IMR-90 (cell line): ENCODE data around the gene SLFN12L. TPM values are rescaled to one million over a fixed set of nuclear protein-coding genes. Genes with fewer than 3 reads are reported as not detected.

Source experiments
- ATAC-seq: fragments of 200-7000 bp; cut with Tn5 transposase; 2 replicates; pipeline ENCODE4 v1.9.1; 2020; ENCODE audit warnings: low read depth, mild to moderate bottlenecking, moderate library complexity
- BruUV-seq: library from RNA; stranded (reverse); fragments of 400-500 nt; replicated peaks from 2 replicates; lab custom pipeline; 2021; lab: Mats Ljungman, UMichigan
- CTCF ChIA-PET: fragments of 300-600 bp; formaldehyde crosslinking; extraction: SDS; loops from one replicate; lab custom pipeline; 2021; ENCODE audit warnings: antibody characterized with exemption; lab: Yijun Ruan, JAX
- POLR2A ChIA-PET: fragments of 300-600 bp; sonication (Branson Sonifier 250); formaldehyde crosslinking; loops from one replicate; lab custom pipeline; 2022; ENCODE audit warnings: antibody characterized with exemption; ENCODE audit not compliant: unreplicated experiment; lab: Charles Lee
- DNase-seq: peaks from one replicate; pipeline ENCODE4 v3.0.0; 2013
- H2AFZ ChIP-seq: replicated peaks from 2 replicates; pipeline ENCODE3; 2013; ENCODE audit warnings: low read length, mild to moderate bottlenecking; ENCODE audit not compliant: poor library complexity
- H2AK5ac ChIP-seq: 2 replicates; pipeline ENCODE4 v1.6.1; 2013; ENCODE audit warnings: low read depth, low read length, inconsistent platforms
- H2AK9ac ChIP-seq: replicated peaks from 2 replicates; pipeline ENCODE3; 2013; ENCODE audit warnings: mild to moderate bottlenecking, low read depth, low read length, moderate library complexity; ENCODE audit not compliant: poor library complexity
- H2BK120ac ChIP-seq: 2 replicates; pipeline ENCODE4 v1.6.1; 2013; ENCODE audit warnings: low read depth, low read length, inconsistent platforms
- H2BK15ac ChIP-seq: 3 replicates; pipeline ENCODE4 v1.6.1; 2013; ENCODE audit warnings: low read depth, low read length, inconsistent platforms
- H2BK20ac ChIP-seq: 2 replicates; pipeline ENCODE4 v1.6.1; 2013; ENCODE audit warnings: low read depth, mild to moderate bottlenecking, inconsistent platforms, low read length, moderate library complexity
- H2BK5ac ChIP-seq: 2 replicates; pipeline ENCODE4 v1.6.1; 2013; ENCODE audit warnings: mild to moderate bottlenecking, low read depth, low read length, inconsistent platforms; ENCODE audit not compliant: poor library complexity, severe bottlenecking
- H3K14ac ChIP-seq: replicated peaks from 2 replicates; pipeline ENCODE4 v1.6.1; 2013; ENCODE audit warnings: low read depth, low read length, inconsistent platforms
- H3K18ac ChIP-seq: 2 replicates; pipeline ENCODE4 v1.6.1; 2013; ENCODE audit warnings: low read depth, low read length, control low read depth
- H3K23ac ChIP-seq: 2 replicates; pipeline ENCODE4 v1.6.1; 2013; ENCODE audit warnings: low read depth, low read length, inconsistent platforms
- H3K27ac ChIP-seq: 2 replicates; pipeline ENCODE4 v1.5.1; 2013; ENCODE audit warnings: mild to moderate bottlenecking, control low read depth, low read length; ENCODE audit not compliant: insufficient read depth
- H3K27me3 ChIP-seq: 2 replicates; pipeline ENCODE4 v1.6.1; 2013; ENCODE audit warnings: low read length; ENCODE audit not compliant: control insufficient read depth, insufficient read depth
- H3K36me3 ChIP-seq: 2 replicates; pipeline ENCODE4 v1.6.1; 2013; ENCODE audit warnings: low read length, mixed read lengths; ENCODE audit not compliant: control insufficient read depth, insufficient read depth
- H3K4ac ChIP-seq: 2 replicates; pipeline ENCODE4 v1.6.1; 2013; ENCODE audit warnings: low read depth, low read length, inconsistent platforms
- H3K4me1 ChIP-seq: 2 replicates; pipeline ENCODE4 v1.6.1; 2013; ENCODE audit warnings: low read length, mixed read lengths; ENCODE audit not compliant: control insufficient read depth, insufficient read depth
- H3K4me2 ChIP-seq: 2 replicates; pipeline ENCODE4 v1.6.1; 2013; ENCODE audit warnings: low read depth, mild to moderate bottlenecking, control low read depth, low read length, moderate library complexity
- H3K4me3 ChIP-seq: 2 replicates; pipeline ENCODE4 v1.5.1; 2013; ENCODE audit warnings: low read depth, mild to moderate bottlenecking, control low read depth, low read length, moderate library complexity; ENCODE audit not compliant: insufficient read depth
- H3K56ac ChIP-seq: 2 replicates; pipeline ENCODE4 v1.6.1; 2013; ENCODE audit warnings: low read length, inconsistent platforms; ENCODE audit not compliant: insufficient read depth; ENCODE audit errors: extremely low read depth
- H3K79me1 ChIP-seq, 2 experiments: 2 replicates each; pipeline ENCODE4 v1.6.1; 2013; ENCODE audit warnings: low read length in 2 of 2, inconsistent platforms in 1 of 2, low read depth in 1 of 2
- H3K9ac ChIP-seq: 2 replicates; pipeline ENCODE4 v1.6.1; 2013; ENCODE audit warnings: low read depth, low read length, control low read depth
- H3K9me1 ChIP-seq: 2 replicates; pipeline ENCODE4 v1.6.1; 2013; ENCODE audit warnings: low read length, inconsistent platforms; ENCODE audit not compliant: insufficient read depth
- H3K9me3 ChIP-seq: 2 replicates; pipeline ENCODE4 v1.6.1; 2013; ENCODE audit warnings: low read length; ENCODE audit not compliant: control insufficient read depth, insufficient read depth
- H4K20me1 ChIP-seq: 2 replicates; pipeline ENCODE4 v1.6.1; 2013; ENCODE audit warnings: low read length, inconsistent platforms; ENCODE audit not compliant: insufficient read depth
- H4K5ac ChIP-seq: 2 replicates; pipeline ENCODE4 v1.6.1; 2013; ENCODE audit warnings: mild to moderate bottlenecking, low read depth, low read length, control low read depth
- H4K8ac ChIP-seq, 2 experiments: 2 replicates each; pipeline ENCODE4 v1.6.1; 2013; ENCODE audit warnings: low read depth in 2 of 2, low read length in 2 of 2, control low read depth in 1 of 2, inconsistent platforms in 1 of 2
- H4K91ac ChIP-seq: 2 replicates; pipeline ENCODE4 v1.6.1; 2013; ENCODE audit warnings: low read depth, low read length, inconsistent platforms; ENCODE audit not compliant: insufficient read depth
- BHLHE40 ChIP-seq: fragments of 150-350 bp; IDR thresholded peaks from 2 replicates; pipeline ENCODE4 v1.6.1; 2016; ENCODE audit warnings: mild to moderate bottlenecking, low read depth, low read length
- CEBPB ChIP-seq: IDR thresholded peaks from 2 replicates; pipeline ENCODE4 v1.6.1; 2012; ENCODE audit warnings: low read depth, low read length, improper control_type of control experiment
- FOS ChIP-seq: fragments of 150-350 bp; IDR thresholded peaks from 2 replicates; pipeline ENCODE4 v1.6.1; 2016; ENCODE audit warnings: low read depth, low read length
- MAFK ChIP-seq: IDR thresholded peaks from 2 replicates; pipeline ENCODE4 v1.6.1; 2012; ENCODE audit warnings: low read depth, low read length, improper control_type of control experiment
- NFE2L2 ChIP-seq: fragments of 150-350 bp; IDR thresholded peaks from 2 replicates; pipeline ENCODE4 v1.6.1; 2016; ENCODE audit warnings: low read depth, mild to moderate bottlenecking, low read length
- POLR2A ChIP-seq: IDR thresholded peaks from 2 replicates; pipeline ENCODE4 v1.6.1; 2012; ENCODE audit warnings: mild to moderate bottlenecking, low read depth, low read length
- RAD21 ChIP-seq: IDR thresholded peaks from 2 replicates; pipeline ENCODE4 v1.6.1; 2012; ENCODE audit warnings: low read length, improper control_type of control experiment
- RCOR1 ChIP-seq: IDR thresholded peaks from 2 replicates; pipeline ENCODE4 v1.6.1; 2012; ENCODE audit warnings: mild to moderate bottlenecking, low read length, improper control_type of control experiment; ENCODE audit not compliant: insufficient replicate concordance
- RFX5 ChIP-seq: IDR thresholded peaks from 2 replicates; pipeline ENCODE4 v1.8.0; 2012; ENCODE audit warnings: low read depth, mild to moderate bottlenecking, low read length, moderate library complexity
- SMC3 ChIP-seq: fragments of 150-350 bp; IDR thresholded peaks from 2 replicates; pipeline ENCODE4 v1.6.1; 2016; ENCODE audit warnings: low read depth, mild to moderate bottlenecking, antibody characterized with exemption, low read length, moderate library complexity
- USF2 ChIP-seq: fragments of 150-350 bp; IDR thresholded peaks from 2 replicates; pipeline ENCODE4 v1.6.1; 2017; ENCODE audit warnings: mild to moderate bottlenecking, antibody characterized with exemption, low read length, low read depth
- WGBS, 2 experiments: methylation state at CpG; one replicate each; pipeline versions ENCODE4 v1.1.5 to v1.1.7; 2013; ENCODE audit warnings: missing lambda C conversion rate in 2 of 2; ENCODE audit not compliant: insufficient read length in 1 of 2; ENCODE audit errors: extremely low coverage in 2 of 2; 5-methylcytosine and 5-hydroxymethylcytosine counted together
- dilution Hi-C: fragments of 300-500 bp; cut with HindIII; formaldehyde crosslinking; loops from one replicate; pipeline ENCODE4 v1.14.3; 2018; ENCODE audit warnings: low sequenced_read_pairs; ENCODE audit not compliant: unreplicated experiment
- in situ Hi-C: fragments of 300-500 bp; cut with MboI; formaldehyde crosslinking; loops from 3 replicates; pipeline ENCODE4 v1.14.3; 2019; ENCODE audit warnings: low sequenced_read_pairs, inconsistent platforms, mixed read lengths
- intact Hi-C: fragments of 100-400 bp; cut with micrococcal nuclease; formaldehyde crosslinking; loops from 2 replicates; pipeline ENCODE4 v1.10.0; 2022
- polyA plus RNA-seq, 3 experiments: library from polyadenylated mRNA; depleted of rRNA; stranded (reverse); fragments of >200 nt; gene quantifications; 2 replicates each; pipeline ENCODE4 v1.2.3, GENCODE V29; 2012; ENCODE audit warnings: low replicate concordance in 1 of 3
- total RNA-seq: library from RNA; depleted of rRNA; stranded (reverse); fragments of >200 nt; gene quantifications from 2 replicates; pipeline ENCODE4 v1.2.3, GENCODE V29; 2012
- TF ChIP-seq, protein P1 (sequence below): conservative IDR thresholded peaks from 2 replicates; pipeline ENCODE4 v1.5.1; 2012; ENCODE audit warnings: mild to moderate bottlenecking, low read depth, low read length, improper control_type of control experiment

The SLFN12L gene
- total and polyA plus RNA-seq, 2 of the 4 experiments (the other 2 are of a cell fraction), result 0.18 TPM; not detected in 1

DNA sequence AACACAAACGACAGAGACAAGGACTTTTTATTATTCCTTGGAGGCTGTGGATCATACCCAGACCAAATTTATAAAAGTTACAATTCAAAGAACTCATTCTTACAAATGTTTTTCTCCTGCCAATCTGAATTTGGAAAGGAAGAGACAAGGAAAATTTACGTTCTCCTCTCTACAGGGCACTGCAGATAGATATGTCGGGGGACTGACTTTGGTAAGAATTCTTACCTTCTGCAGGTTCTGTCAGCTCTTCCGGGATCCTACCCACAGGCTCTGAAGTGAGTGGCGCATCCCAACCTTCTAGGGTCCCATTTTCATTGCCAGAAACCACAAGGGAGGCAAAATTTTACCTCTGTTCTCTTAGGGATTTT, 2.2 kb upstream of the SLFN12L start:
- CTCF ChIA-PET, result interaction anchor here (0.7 to 3.8 kb wide), 8 partner anchors 26 to 372 kb away, joined by 3 to 18 read pairs (median 3); no protein-coding TSS in a partner anchor
- Histone ChIP-seq H3K4me1 (no peaks in the 10 kb centered on the region), H4K5ac (no peak overlapping the region), H3K27me3 (no peaks in the 10 kb centered on the region; the same call in 1 of the 2 replicates), H3K4me2 (no peak overlapping the region), H4K20me1 (no peaks in the 10 kb centered on the region), H2BK120ac (no peak overlapping the region), H2BK15ac (no peak overlapping the region), H3K23ac (no peak overlapping the region), H2AK9ac (no peak overlapping the region), H3K9me3 (no peaks in the 10 kb centered on the region), H3K4ac (no peak overlapping the region), H2AK5ac (no peak overlapping the region), H3K36me3 (no peaks in the 10 kb centered on the region), H3K18ac (no peak overlapping the region), H3K4me3 (no peak overlapping the region), H4K8ac (no peak overlapping the region), H3K27ac (no peak overlapping the region), H3K79me1 (no peaks in the 10 kb centered on the region), H4K91ac (no peak overlapping the region), H3K56ac (no peak overlapping the region), H3K14ac (no peak overlapping the region), H2AFZ (peak overlapping the region; percentile 60), H3K9ac (no peak overlapping the region), H3K9me1 (no peaks in the 10 kb centered on the region), H2BK20ac (no peak overlapping the region), H2BK5ac (no peak overlapping the region)
- POLR2A ChIA-PET, result interaction anchor here (0.6 to 0.9 kb wide), 3 partner anchors 46 to 297 kb away, joined by 3 to 5 read pairs (median 3); partner anchors contain the start of gene SLFN5
- dilution Hi-C loops, result loop anchor here (25.0 kb wide), 2 partner anchors 227 to 352 kb away; partner anchors contain the start of gene SLC35G3
- no peak for DNase-seq
- no TSS peak for BruUV-seq
- no peak for ATAC-seq
- no peak for TF ChIP-seq USF2
- no peak for TF ChIP-seq CEBPB
- no peak for TF ChIP-seq NFE2L2
- no peak for TF ChIP-seq POLR2A
- TF ChIP-seq SMC3, result no peak
- TF ChIP-seq RCOR1, result no peak
- TF ChIP-seq FOS, result no peak
- TF ChIP-seq MAFK, result no peak
- no peak for TF ChIP-seq RAD21
- no peak for TF ChIP-seq BHLHE40
- TF ChIP-seq RFX5, result no peak
- TF ChIP-seq, protein P1, sequence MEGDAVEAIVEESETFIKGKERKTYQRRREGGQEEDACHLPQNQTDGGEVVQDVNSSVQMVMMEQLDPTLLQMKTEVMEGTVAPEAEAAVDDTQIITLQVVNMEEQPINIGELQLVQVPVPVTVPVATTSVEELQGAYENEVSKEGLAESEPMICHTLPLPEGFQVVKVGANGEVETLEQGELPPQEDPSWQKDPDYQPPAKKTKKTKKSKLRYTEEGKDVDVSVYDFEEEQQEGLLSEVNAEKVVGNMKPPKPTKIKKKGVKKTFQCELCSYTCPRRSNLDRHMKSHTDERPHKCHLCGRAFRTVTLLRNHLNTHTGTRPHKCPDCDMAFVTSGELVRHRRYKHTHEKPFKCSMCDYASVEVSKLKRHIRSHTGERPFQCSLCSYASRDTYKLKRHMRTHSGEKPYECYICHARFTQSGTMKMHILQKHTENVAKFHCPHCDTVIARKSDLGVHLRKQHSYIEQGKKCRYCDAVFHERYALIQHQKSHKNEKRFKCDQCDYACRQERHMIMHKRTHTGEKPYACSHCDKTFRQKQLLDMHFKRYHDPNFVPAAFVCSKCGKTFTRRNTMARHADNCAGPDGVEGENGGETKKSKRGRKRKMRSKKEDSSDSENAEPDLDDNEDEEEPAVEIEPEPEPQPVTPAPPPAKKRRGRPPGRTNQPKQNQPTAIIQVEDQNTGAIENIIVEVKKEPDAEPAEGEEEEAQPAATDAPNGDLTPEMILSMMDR, result no peak
- WGBS, 2 experiments, result no CpG with 5 or more reads among the region's 5 CpGs
- intact Hi-C loops, result loop anchor here (1.0 to 10.0 kb wide), 7 partner anchors 107 to 1119 kb away; partner anchors contain the start of genes SLFN12 and SLFN5
- in situ Hi-C loops, result loop anchor here (5.0 to 25.0 kb wide), 3 partner anchors 227 to 1127 kb away; no protein-coding TSS in a partner anchor
